ENCODE measurements around the gene KCNQ1. TPM values are rescaled to one million over a fixed set of nuclear protein-coding genes. Genes with fewer than 3 reads are reported as not detected.

KCNQ1 gene
- polyA plus RNA-seq, 1 donor from 2014 or later, result not detected

DNA sequence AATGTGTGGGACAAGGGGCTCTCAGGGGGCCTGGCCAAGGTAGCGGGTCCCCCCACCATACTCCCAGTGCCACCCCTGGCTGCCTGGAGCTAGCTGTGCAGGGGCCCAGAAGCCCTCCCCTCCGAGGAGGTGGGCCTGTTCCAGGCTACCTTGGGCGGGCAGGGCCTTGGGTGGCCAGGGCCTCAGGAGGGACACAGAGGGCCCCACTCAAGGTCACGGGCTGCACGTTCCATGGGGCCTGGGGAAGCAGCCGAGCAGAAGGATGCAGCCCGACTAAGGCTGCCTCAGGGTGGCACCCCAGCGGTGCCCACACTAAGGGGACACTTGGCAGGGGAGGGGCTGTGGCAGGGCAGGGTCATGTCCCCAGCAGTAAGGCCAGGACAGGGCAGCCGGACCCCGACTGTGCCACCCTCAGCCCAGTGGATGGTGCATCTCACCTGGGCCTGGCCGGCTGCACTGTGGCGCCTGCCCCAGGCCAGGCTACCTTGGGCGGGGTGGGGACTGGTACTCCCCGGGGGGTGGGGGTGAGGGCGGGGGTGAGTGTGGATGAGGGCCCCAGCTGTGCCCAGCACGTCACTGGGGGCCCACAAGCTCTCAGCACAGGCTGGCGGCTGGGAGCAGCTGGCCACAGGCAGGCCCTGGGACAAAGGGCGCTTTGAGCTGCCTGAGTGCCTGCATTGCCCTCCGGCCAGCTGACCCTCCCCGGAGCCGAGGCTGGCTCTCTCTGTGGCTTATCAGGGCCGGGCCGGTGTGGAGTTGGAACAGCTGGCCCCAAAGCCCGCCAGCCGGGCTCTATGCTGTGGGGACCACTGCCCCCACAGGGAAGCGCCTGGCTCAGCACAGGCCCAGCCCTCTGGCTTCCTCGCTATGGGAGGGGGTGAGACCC, 117.1 kb downstream of the KCNQ1 start:
- H2AFZ ChIP-seq (ENCODE audit: low read depth, low read length), result no peak overlapping the region
- H3K27me3 ChIP-seq (ENCODE audit: insufficient read depth, low read depth, low read length), result no peaks in the 10 kb centered on the region
- H3K27ac ChIP-seq (ENCODE audit: low read length), result no peak overlapping the region
- H3K9me3 ChIP-seq (ENCODE audit: low read length), result no peaks in the 10 kb centered on the region
- H3K9me2 ChIP-seq (ENCODE audit: insufficient read depth, low read length), result no peaks in the 10 kb centered on the region
- no peaks in the 10 kb centered on the region for H4K20me1 ChIP-seq (ENCODE audit: insufficient read depth)
- TF ChIP-seq EP300 (conservative IDR thresholded peaks at IDR 0.05; ENCODE audit: poor library complexity, severe bottlenecking) (no peak), SMC3 (conservative IDR thresholded peaks at IDR 0.05; ENCODE audit: poor library complexity) (no peak), TAF1 (IDR thresholded peaks at IDR 0.05; ENCODE audit: low read depth) (no peak), EZH2 (IDR thresholded peaks at IDR 0.05; ENCODE audit: borderline replicate concordance, insufficient read depth, low read length, poor library complexity, severe bottlenecking) (no peak), MXI1 (conservative IDR thresholded peaks at IDR 0.05; ENCODE audit: poor library complexity, severe bottlenecking) (no peak), POLR2AphosphoS5 (IDR thresholded peaks at IDR 0.05) (no peak), RAD21 (conservative IDR thresholded peaks at IDR 0.05) (no peak)
- TF ChIP-seq, protein P1, sequence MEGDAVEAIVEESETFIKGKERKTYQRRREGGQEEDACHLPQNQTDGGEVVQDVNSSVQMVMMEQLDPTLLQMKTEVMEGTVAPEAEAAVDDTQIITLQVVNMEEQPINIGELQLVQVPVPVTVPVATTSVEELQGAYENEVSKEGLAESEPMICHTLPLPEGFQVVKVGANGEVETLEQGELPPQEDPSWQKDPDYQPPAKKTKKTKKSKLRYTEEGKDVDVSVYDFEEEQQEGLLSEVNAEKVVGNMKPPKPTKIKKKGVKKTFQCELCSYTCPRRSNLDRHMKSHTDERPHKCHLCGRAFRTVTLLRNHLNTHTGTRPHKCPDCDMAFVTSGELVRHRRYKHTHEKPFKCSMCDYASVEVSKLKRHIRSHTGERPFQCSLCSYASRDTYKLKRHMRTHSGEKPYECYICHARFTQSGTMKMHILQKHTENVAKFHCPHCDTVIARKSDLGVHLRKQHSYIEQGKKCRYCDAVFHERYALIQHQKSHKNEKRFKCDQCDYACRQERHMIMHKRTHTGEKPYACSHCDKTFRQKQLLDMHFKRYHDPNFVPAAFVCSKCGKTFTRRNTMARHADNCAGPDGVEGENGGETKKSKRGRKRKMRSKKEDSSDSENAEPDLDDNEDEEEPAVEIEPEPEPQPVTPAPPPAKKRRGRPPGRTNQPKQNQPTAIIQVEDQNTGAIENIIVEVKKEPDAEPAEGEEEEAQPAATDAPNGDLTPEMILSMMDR (IDR thresholded peaks at IDR 0.05; ENCODE audit: poor library complexity, severe bottlenecking), result no peak
- TF ChIP-seq, protein P2, sequence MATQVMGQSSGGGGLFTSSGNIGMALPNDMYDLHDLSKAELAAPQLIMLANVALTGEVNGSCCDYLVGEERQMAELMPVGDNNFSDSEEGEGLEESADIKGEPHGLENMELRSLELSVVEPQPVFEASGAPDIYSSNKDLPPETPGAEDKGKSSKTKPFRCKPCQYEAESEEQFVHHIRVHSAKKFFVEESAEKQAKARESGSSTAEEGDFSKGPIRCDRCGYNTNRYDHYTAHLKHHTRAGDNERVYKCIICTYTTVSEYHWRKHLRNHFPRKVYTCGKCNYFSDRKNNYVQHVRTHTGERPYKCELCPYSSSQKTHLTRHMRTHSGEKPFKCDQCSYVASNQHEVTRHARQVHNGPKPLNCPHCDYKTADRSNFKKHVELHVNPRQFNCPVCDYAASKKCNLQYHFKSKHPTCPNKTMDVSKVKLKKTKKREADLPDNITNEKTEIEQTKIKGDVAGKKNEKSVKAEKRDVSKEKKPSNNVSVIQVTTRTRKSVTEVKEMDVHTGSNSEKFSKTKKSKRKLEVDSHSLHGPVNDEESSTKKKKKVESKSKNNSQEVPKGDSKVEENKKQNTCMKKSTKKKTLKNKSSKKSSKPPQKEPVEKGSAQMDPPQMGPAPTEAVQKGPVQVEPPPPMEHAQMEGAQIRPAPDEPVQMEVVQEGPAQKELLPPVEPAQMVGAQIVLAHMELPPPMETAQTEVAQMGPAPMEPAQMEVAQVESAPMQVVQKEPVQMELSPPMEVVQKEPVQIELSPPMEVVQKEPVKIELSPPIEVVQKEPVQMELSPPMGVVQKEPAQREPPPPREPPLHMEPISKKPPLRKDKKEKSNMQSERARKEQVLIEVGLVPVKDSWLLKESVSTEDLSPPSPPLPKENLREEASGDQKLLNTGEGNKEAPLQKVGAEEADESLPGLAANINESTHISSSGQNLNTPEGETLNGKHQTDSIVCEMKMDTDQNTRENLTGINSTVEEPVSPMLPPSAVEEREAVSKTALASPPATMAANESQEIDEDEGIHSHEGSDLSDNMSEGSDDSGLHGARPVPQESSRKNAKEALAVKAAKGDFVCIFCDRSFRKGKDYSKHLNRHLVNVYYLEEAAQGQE (IDR thresholded peaks at IDR 0.05; ENCODE audit: borderline replicate concordance), result no peak
- H3K4me3 ChIP-seq (ENCODE audit: low read length), result no peak overlapping the region
- H3K4me2 ChIP-seq (ENCODE audit: low read length), result no peak overlapping the region
- no peaks in the 10 kb centered on the region for H3F3A ChIP-seq (ENCODE audit: insufficient read depth, low read length, poor library complexity, severe bottlenecking)
- no peaks in the 10 kb centered on the region for H3K36me3 ChIP-seq (ENCODE audit: insufficient read depth, low read length)
- H3K9ac ChIP-seq (ENCODE audit: low read length), result no peak overlapping the region
- no peaks in the 10 kb centered on the region for H3K79me2 ChIP-seq (replicated peaks; ENCODE audit: insufficient read depth, low read length)

DNA sequence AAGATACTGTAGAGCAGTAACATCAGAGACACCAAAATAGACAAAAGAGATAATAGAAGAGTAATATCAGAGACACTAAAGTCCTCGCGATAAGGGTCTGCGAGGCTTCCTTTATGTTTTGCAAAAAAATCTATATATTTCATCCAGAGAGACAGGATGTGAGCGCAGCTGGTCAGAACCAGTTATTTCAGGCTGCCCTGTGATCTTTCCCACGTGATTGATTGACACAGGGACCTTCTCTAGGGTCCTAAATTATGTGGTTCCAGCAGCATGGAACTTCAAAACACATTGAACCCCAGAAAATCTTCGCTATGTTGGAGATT, 118.0 kb downstream of the KCNQ1 start:
- Histone ChIP-seq H3K27me3 (ENCODE audit: insufficient read depth, low read depth, low read length) (no peaks in the 10 kb centered on the region), H3F3A (ENCODE audit: insufficient read depth, low read length, poor library complexity, severe bottlenecking) (no peaks in the 10 kb centered on the region), H3K27ac (ENCODE audit: low read length) (no peak overlapping the region), H3K4me3 (ENCODE audit: low read length) (no peak overlapping the region), H3K79me2 (replicated peaks; ENCODE audit: insufficient read depth, low read length) (no peaks in the 10 kb centered on the region), H3K9me3 (ENCODE audit: low read length) (no peaks in the 10 kb centered on the region), H2AFZ (ENCODE audit: low read depth, low read length) (no peak overlapping the region), H3K36me3 (ENCODE audit: insufficient read depth, low read length) (no peaks in the 10 kb centered on the region), H3K4me2 (ENCODE audit: low read length) (no peak overlapping the region), H4K20me1 (ENCODE audit: insufficient read depth) (no peaks in the 10 kb centered on the region), H3K9ac (ENCODE audit: low read length) (no peak overlapping the region), H3K9me2 (ENCODE audit: insufficient read depth, low read length) (no peaks in the 10 kb centered on the region)
- TF ChIP-seq MXI1 (conservative IDR thresholded peaks at IDR 0.05; ENCODE audit: poor library complexity, severe bottlenecking), result no peak
- no peak for TF ChIP-seq POLR2AphosphoS5 (IDR thresholded peaks at IDR 0.05)
- TF ChIP-seq SMC3 (conservative IDR thresholded peaks at IDR 0.05; ENCODE audit: poor library complexity), result no peak
- no peak for TF ChIP-seq EZH2 (IDR thresholded peaks at IDR 0.05; ENCODE audit: borderline replicate concordance, insufficient read depth, low read length, poor library complexity, severe bottlenecking)
- TF ChIP-seq TAF1 (IDR thresholded peaks at IDR 0.05; ENCODE audit: low read depth), result no peak
- TF ChIP-seq EP300 (conservative IDR thresholded peaks at IDR 0.05; ENCODE audit: poor library complexity, severe bottlenecking), result no peak
- no peak for TF ChIP-seq RAD21 (conservative IDR thresholded peaks at IDR 0.05)
- TF ChIP-seq, protein P2 (IDR thresholded peaks at IDR 0.05; ENCODE audit: borderline replicate concordance), result no peak
- TF ChIP-seq, protein P1 (IDR thresholded peaks at IDR 0.05; ENCODE audit: poor library complexity, severe bottlenecking), result no peak

Data from neural cell (in vitro differentiated cells).